Neural cell (in vitro differentiated cells): Measurements from ENCODE around the gene DCC.

ENCODE experiments used
- EP300 ChIP-seq: fragments of 450-650 bp; conservative IDR thresholded peaks from 2 replicates; pipeline ENCODE4 v1.6.1; 2014; ENCODE audit warnings: antibody characterized with exemption, mild to moderate bottlenecking, moderate library complexity; ENCODE audit not compliant: poor library complexity, severe bottlenecking
- EZH2 ChIP-seq: fragments of 200-600, 300-800 bp; shearing (Covaris generic), sonication (generic); IDR thresholded peaks from 2 replicates; pipeline ENCODE4 v1.6.1; 2014; ENCODE audit warnings: antibody characterized with exemption, low read length, borderline replicate concordance, mild to moderate bottlenecking; ENCODE audit not compliant: insufficient read depth, poor library complexity, severe bottlenecking
- POLR2AphosphoS5 ChIP-seq: IDR thresholded peaks from 2 replicates; pipeline ENCODE4 v1.6.1; 2012
- RAD21 ChIP-seq: fragments of 450-650 bp; conservative IDR thresholded peaks from 2 replicates; pipeline ENCODE4 v1.6.1; 2014; ENCODE audit warnings: antibody characterized with exemption, mild to moderate bottlenecking, moderate library complexity
- SMC3 ChIP-seq: fragments of 450-650 bp; conservative IDR thresholded peaks from 2 replicates; pipeline ENCODE4 v1.6.1; 2014; ENCODE audit warnings: antibody characterized with exemption, mild to moderate bottlenecking, moderate library complexity; ENCODE audit not compliant: poor library complexity
- TAF1 ChIP-seq: IDR thresholded peaks from 2 replicates; pipeline ENCODE4 v1.6.1; 2012; ENCODE audit warnings: low read depth
- TF ChIP-seq, protein P1 (sequence below): fragments of 450-650 bp; IDR thresholded peaks from 2 replicates; pipeline ENCODE4 v1.5.1; 2014; ENCODE audit warnings: antibody characterized with exemption, mild to moderate bottlenecking, moderate library complexity; ENCODE audit not compliant: poor library complexity, severe bottlenecking
- TF ChIP-seq, protein P2 (sequence below): IDR thresholded peaks from 2 replicates; pipeline ENCODE4 v1.6.1; 2012; ENCODE audit warnings: borderline replicate concordance

DNA sequence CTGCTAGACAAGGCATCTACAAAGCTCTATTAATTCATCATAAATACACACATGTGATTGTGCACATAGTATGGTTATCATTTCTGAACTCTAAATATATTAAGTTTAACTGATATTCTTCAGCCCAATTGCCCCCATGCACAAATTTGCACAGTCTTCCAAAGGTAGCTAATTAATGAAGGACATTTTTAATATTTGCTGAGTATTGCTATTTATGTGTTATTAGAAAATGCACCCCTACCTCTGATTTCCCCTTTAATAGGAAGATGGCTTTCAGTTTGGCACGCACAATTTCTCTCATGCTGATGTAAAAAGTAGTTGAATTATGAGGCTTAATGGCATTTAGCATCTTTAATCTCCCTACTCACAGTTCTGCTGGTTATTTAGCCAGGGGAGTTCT, 242.1 kb downstream of the DCC start:
- TF ChIP-seq, protein P1, sequence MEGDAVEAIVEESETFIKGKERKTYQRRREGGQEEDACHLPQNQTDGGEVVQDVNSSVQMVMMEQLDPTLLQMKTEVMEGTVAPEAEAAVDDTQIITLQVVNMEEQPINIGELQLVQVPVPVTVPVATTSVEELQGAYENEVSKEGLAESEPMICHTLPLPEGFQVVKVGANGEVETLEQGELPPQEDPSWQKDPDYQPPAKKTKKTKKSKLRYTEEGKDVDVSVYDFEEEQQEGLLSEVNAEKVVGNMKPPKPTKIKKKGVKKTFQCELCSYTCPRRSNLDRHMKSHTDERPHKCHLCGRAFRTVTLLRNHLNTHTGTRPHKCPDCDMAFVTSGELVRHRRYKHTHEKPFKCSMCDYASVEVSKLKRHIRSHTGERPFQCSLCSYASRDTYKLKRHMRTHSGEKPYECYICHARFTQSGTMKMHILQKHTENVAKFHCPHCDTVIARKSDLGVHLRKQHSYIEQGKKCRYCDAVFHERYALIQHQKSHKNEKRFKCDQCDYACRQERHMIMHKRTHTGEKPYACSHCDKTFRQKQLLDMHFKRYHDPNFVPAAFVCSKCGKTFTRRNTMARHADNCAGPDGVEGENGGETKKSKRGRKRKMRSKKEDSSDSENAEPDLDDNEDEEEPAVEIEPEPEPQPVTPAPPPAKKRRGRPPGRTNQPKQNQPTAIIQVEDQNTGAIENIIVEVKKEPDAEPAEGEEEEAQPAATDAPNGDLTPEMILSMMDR = no peak
- TF ChIP-seq TAF1 (no peak), EP300 (no peak), SMC3 (no peak), POLR2AphosphoS5 (no peak), RAD21 (no peak), EZH2 (no peak)
- TF ChIP-seq, protein P2, sequence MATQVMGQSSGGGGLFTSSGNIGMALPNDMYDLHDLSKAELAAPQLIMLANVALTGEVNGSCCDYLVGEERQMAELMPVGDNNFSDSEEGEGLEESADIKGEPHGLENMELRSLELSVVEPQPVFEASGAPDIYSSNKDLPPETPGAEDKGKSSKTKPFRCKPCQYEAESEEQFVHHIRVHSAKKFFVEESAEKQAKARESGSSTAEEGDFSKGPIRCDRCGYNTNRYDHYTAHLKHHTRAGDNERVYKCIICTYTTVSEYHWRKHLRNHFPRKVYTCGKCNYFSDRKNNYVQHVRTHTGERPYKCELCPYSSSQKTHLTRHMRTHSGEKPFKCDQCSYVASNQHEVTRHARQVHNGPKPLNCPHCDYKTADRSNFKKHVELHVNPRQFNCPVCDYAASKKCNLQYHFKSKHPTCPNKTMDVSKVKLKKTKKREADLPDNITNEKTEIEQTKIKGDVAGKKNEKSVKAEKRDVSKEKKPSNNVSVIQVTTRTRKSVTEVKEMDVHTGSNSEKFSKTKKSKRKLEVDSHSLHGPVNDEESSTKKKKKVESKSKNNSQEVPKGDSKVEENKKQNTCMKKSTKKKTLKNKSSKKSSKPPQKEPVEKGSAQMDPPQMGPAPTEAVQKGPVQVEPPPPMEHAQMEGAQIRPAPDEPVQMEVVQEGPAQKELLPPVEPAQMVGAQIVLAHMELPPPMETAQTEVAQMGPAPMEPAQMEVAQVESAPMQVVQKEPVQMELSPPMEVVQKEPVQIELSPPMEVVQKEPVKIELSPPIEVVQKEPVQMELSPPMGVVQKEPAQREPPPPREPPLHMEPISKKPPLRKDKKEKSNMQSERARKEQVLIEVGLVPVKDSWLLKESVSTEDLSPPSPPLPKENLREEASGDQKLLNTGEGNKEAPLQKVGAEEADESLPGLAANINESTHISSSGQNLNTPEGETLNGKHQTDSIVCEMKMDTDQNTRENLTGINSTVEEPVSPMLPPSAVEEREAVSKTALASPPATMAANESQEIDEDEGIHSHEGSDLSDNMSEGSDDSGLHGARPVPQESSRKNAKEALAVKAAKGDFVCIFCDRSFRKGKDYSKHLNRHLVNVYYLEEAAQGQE = no peak
